GM23248 (cell line): Measurements from ENCODE around the gene CASP5. TPM values are rescaled to one million over a fixed set of nuclear protein-coding genes. Genes with fewer than 3 reads are reported as not detected.
"Not testable (repeated sequence)": the region's sequence is repeated elsewhere in the genome, so short reads cannot be mapped to it uniquely, and the experiment has no call there.

Experiments
- DNase-seq: peaks from one replicate; pipeline ENCODE4 v3.0.0-alpha.2; 2015
- H2AFZ ChIP-seq: fragments of 200-600 bp; sonication (generic); 2 replicates; pipeline ENCODE4 v1.6.1; 2016; ENCODE audit warnings: antibody characterized with exemption
- H3F3A ChIP-seq: fragments of 200-600 bp; sonication (generic); 2 replicates; pipeline ENCODE4 v1.6.1; 2016; ENCODE audit warnings: mild to moderate bottlenecking, antibody characterized with exemption, mixed run types; ENCODE audit not compliant: insufficient read depth
- H3K27ac ChIP-seq: fragments of 200-600 bp; sonication (generic); 2 replicates; pipeline ENCODE4 v1.5.1; 2016; ENCODE audit warnings: mild to moderate bottlenecking
- H3K27me3 ChIP-seq: fragments of 200-600 bp; sonication (generic); replicated peaks from 2 replicates; pipeline ENCODE4 v1.6.1; 2016; ENCODE audit warnings: mild to moderate bottlenecking; ENCODE audit not compliant: insufficient read depth
- H3K36me3 ChIP-seq: fragments of 200-600 bp; sonication (generic); 2 replicates; pipeline ENCODE4 v1.6.1; 2016; ENCODE audit warnings: low read depth, mild to moderate bottlenecking
- H3K4me1 ChIP-seq: fragments of 200-600 bp; sonication (generic); 2 replicates; pipeline ENCODE4 v1.6.1; 2016; ENCODE audit warnings: mild to moderate bottlenecking; ENCODE audit not compliant: insufficient read depth
- H3K4me2 ChIP-seq: fragments of 200-600 bp; sonication (generic); one replicate; pipeline ENCODE4 v1.6.1; 2016; ENCODE audit warnings: mild to moderate bottlenecking; ENCODE audit not compliant: unreplicated experiment
- H3K4me3 ChIP-seq: fragments of 200-600 bp; sonication (generic); 2 replicates; pipeline ENCODE4 v1.5.1; 2016; ENCODE audit warnings: mild to moderate bottlenecking
- H3K79me2 ChIP-seq: fragments of 200-600 bp; sonication (generic); 2 replicates; pipeline ENCODE4 v1.6.1; 2016; ENCODE audit warnings: mild to moderate bottlenecking; ENCODE audit not compliant: insufficient read depth
- H3K9ac ChIP-seq: fragments of 200-600 bp; sonication (generic); 2 replicates; pipeline ENCODE4 v1.6.1; 2016; ENCODE audit warnings: mild to moderate bottlenecking
- H3K9me2 ChIP-seq: fragments of 200-600 bp; sonication (generic); 2 replicates; pipeline ENCODE4 v1.6.1; 2016; ENCODE audit warnings: mixed run types, mild to moderate bottlenecking, moderate library complexity; ENCODE audit not compliant: insufficient read depth
- H3K9me3 ChIP-seq: fragments of 200-600 bp; sonication (generic); one replicate; pipeline ENCODE4 v1.6.1; 2017; ENCODE audit warnings: low read depth
- H4K20me1 ChIP-seq: fragments of 200-600 bp; sonication (generic); 2 replicates; pipeline ENCODE4 v1.6.0; 2016; ENCODE audit not compliant: insufficient read depth
- EZH2 ChIP-seq: fragments of 200-600 bp; sonication (generic); IDR thresholded peaks from 2 replicates; pipeline ENCODE4 v1.6.1; 2018; ENCODE audit warnings: antibody characterized with exemption, mild to moderate bottlenecking; ENCODE audit not compliant: insufficient read depth, poor library complexity, severe bottlenecking
- EZH2phosphoT487 ChIP-seq: fragments of 200-600 bp; sonication (generic); IDR thresholded peaks from 2 replicates; pipeline ENCODE4 v1.6.1; 2018; ENCODE audit warnings: antibody characterized with exemption, moderate library complexity, mild to moderate bottlenecking, low read depth; ENCODE audit not compliant: insufficient read depth
- WGBS, 2 experiments: methylation state at CpG; one replicate each; pipeline ENCODE4 v1.1.6; 2015 to 2017; ENCODE audit warnings: low lambda C conversion rate in 2 of 2, low coverage in 1 of 2; ENCODE audit errors: missing lambda C conversion rate in 2 of 2; 5-methylcytosine and 5-hydroxymethylcytosine counted together
- in situ Hi-C: fragments of 300-500 bp; cut with MboI; formaldehyde crosslinking; loops from 2 replicates; pipeline ENCODE4 v1.15.0; 2020
- polyA plus RNA-seq: library from polyadenylated mRNA; unstranded; fragments of >200 nt; fragmentation: Nextera tagmentation; extraction: Ambion mirVana; gene quantifications from 2 replicates; pipeline ENCODE4 v1.2.1, GENCODE V29; 2016
- total RNA-seq: library from RNA; depleted of rRNA; stranded (reverse); fragments of >200 nt; shearing (Covaris generic); gene quantifications from 2 replicates; pipeline ENCODE4 v1.2.3, GENCODE V29; 2014

Gene CASP5
- total and polyA plus RNA-seq, 2 experiments from 2014 or later, result not detected

DNA sequence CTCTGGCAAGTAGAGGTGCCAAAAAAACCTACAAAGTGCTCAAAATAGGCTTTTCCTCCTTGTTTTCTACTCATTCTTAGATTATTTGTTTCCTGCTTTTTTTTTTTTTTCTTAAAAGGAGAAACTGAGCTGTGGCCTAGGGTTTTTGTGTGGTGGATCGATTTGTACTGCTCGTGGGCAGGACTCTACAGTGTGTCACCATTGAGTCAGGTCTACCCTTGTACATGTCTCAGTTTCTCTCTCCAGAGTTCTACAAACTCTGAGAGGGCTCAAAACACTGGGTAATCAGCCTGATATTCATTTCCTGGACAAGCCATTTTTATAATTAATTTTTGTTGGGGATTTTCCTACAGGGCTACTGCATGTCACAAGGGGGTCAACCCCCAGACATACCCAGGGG, 49.4 kb downstream of the CASP5 start:
- 55 to 73% methylated on average over 2 of the region's 2 CpGs for WGBS, 2 experiments

DNA sequence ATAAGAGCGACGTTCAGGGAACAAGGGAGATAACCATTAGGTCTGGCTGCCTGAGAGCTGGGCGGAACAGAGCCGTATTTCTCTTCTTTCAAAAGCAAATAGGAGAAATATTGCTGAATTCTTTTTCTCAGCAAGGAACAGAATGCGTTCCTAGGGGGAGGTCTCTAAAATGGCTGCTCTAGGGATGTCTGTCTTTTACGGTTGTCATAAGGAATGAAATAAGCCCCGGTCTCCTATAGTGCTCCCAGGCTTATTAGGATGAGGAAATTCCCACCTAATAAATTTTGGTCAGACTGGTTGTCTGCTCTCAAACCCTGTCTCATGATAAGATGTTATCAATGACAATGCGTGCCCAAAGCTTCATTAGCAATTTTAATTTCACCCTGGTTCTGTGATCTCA, 50.0 kb downstream of the CASP5 start:
- not testable (repeated sequence) for H3K4me2 ChIP-seq

More for the DNA sequence above, 49.4 kb downstream of the CASP5 start:
- H2AFZ ChIP-seq, result no peak overlapping the region
- no peaks in the 10 kb centered on the region for H3K9me2 ChIP-seq
- no peaks in the 10 kb centered on the region for H3K27me3 ChIP-seq
- no peak overlapping the region for H3K4me2 ChIP-seq
- in situ Hi-C loops, result no loop called here
- no peaks in the 10 kb centered on the region for H3K36me3 ChIP-seq
- DNase-seq, result no peak
- H3K4me3 ChIP-seq, result no peak overlapping the region
- H3K79me2 ChIP-seq, result no peaks in the 10 kb centered on the region
- H3F3A ChIP-seq, result no peaks in the 10 kb centered on the region
- H3K9ac ChIP-seq, result no peak overlapping the region
- no peaks in the 10 kb centered on the region for H3K9me3 ChIP-seq
- TF ChIP-seq EZH2 (no peak), EZH2phosphoT487 (no peak)
- H3K4me1 ChIP-seq, result peaks cover 15% of the 10 kb centered on the region; the same call in 1 of the 2 replicates
- H3K27ac ChIP-seq, result no peak overlapping the region
- no peaks in the 10 kb centered on the region for H4K20me1 ChIP-seq

DNA sequence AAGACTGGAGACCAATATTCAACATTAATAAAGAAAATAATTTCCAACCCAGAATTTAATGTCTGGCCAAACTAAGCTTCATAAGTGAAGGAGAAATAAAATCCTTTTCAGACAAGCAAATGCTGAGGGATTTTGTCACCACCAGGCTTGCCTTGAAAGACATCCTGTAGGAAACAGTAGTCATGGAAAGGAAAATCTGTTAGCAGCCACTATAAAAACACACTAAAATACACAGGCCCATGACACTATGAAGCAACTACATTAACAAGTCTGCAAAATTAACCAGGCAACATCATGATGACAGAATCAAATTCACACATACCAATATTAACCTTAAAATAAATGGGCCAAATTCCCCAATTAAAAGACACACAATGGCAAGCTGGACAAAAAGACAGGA, 52.2 kb downstream of the CASP5 start:
- H3K36me3 ChIP-seq, result no peaks in the 10 kb centered on the region
- no peaks in the 10 kb centered on the region for H3K9me2 ChIP-seq
- no peaks in the 10 kb centered on the region for H4K20me1 ChIP-seq
- H3F3A ChIP-seq, result peaks cover 10% of the 10 kb centered on the region
- peaks cover 17% of the 10 kb centered on the region for H3K4me1 ChIP-seq
- no peak for TF ChIP-seq EZH2
- no peak for TF ChIP-seq EZH2phosphoT487
- no peak overlapping the region for H3K27ac ChIP-seq
- DNase-seq, result no peak
- no peaks in the 10 kb centered on the region for H3K9me3 ChIP-seq
- in situ Hi-C loops, result no loop called here
- no peak overlapping the region for H3K4me3 ChIP-seq
- H3K79me2 ChIP-seq, result peaks cover 22% of the 10 kb centered on the region
- no peaks in the 10 kb centered on the region for H3K27me3 ChIP-seq
- no peak overlapping the region for H3K9ac ChIP-seq
- no peak overlapping the region for H3K4me2 ChIP-seq
- H2AFZ ChIP-seq, result no peak overlapping the region

More for the DNA sequence above, 50.0 kb downstream of the CASP5 start:
- H2AFZ ChIP-seq, H3K9me3 ChIP-seq, H3K9me2 ChIP-seq, H3K36me3 ChIP-seq, H3K4me3 ChIP-seq, H3F3A ChIP-seq, in situ Hi-C loops, H4K20me1 ChIP-seq, H3K27ac ChIP-seq, H3K79me2 ChIP-seq, H3K4me1 ChIP-seq, H3K9ac ChIP-seq, DNase-seq, H3K27me3 ChIP-seq: not testable (repeated sequence)
- WGBS, 2 experiments, result 93% methylated on average over 8 of the region's 8 CpGs

DNA sequence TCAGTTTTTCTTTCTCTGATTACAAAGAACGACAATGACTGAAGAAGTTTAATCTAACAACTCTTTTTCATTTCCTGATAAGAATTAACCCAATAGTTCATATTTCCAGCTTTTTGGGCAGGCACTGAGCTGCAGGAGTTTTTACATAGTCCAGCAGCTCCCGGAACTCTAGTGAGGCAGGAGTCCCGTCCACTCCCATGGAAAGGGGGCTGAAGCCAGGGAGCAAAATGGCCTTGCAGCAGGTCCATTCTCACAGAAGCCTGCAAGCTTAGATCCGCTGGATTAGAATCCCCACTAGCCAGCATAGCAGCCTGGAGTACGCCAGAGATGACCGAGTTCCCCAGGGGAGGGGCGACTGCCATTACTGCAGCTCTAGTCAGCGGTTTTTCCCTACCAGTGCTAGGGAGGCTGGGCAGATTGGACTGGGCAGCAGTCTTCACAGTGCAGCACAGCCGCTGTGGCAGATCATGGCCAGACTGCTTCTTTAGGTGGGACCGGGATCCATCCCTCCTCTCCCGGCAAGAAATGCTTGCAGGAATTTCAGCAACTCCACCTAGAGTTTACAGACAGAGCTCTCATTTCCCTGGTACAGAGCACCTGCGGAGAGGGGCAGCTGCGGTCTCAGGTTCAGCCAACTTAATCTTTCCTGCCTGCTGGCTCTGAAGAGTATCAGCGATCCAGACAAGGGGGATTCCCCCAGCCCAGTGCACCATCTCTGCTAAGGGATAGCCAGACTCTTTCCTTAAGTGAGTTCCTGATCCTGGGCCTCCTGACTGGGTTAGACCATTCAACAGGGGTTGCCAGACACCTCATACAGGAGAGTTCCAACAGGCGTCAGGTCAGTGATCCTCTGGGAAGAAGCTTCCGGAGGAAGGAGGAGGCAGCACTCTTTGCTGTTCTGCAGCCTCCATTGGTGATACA, 53.9 kb downstream of the CASP5 start:
- H3K36me3 ChIP-seq, result 0 out of 2 replicates have a peak, but pooled peaks cover 3% of the 10 kb centered on the region
- H3K4me1 ChIP-seq, result peaks cover 27% of the 10 kb centered on the region
- H4K20me1 ChIP-seq, result no peaks in the 10 kb centered on the region
- H3K27ac ChIP-seq, result peak overlapping the region; percentile 92
- peak overlapping the region; percentile 92 for H2AFZ ChIP-seq
- peak; percentile 67 for DNase-seq
- no peaks in the 10 kb centered on the region for H3K9me3 ChIP-seq
- H3K9ac ChIP-seq, result peak overlapping the region; percentile 91
- WGBS, 2 experiments, result 40 to 48% methylated on average over 16 of the region's 16 CpGs
- peak overlapping the region; percentile 97 for H3K4me2 ChIP-seq
- H3K9me2 ChIP-seq, result no peaks in the 10 kb centered on the region
- in situ Hi-C loops, result no loop called here
- H3K27me3 ChIP-seq, result no peaks in the 10 kb centered on the region
- H3K4me3 ChIP-seq, result peak overlapping the region; percentile 96
- peaks cover 10% of the 10 kb centered on the region for H3F3A ChIP-seq
- TF ChIP-seq EZH2phosphoT487, result no peak
- no peak for TF ChIP-seq EZH2
- peaks cover 38% of the 10 kb centered on the region for H3K79me2 ChIP-seq
